WTC11 (cell line): ENCODE results near the gene KRTAP4-16. TPM values are rescaled to one million over a fixed set of nuclear protein-coding genes. Genes with fewer than 3 reads are reported as not detected.

Experiments
- ATAC-seq: fragments of 200-7000 bp; cut with Tn5 transposase; 2 replicates; pipeline ENCODE4 v1.10.0; 2021; ENCODE audit warnings: mild to moderate bottlenecking, moderate library complexity
- CTCF ChIA-PET: fragments of 300-600 bp; sonication (Branson Sonifier 250); formaldehyde crosslinking; loops from one replicate; lab custom pipeline; 2021; ENCODE audit warnings: antibody characterized with exemption; lab: Charles Lee
- POLR2A ChIA-PET: fragments of 350-600 bp; sonication (Branson Sonifier 250); formaldehyde crosslinking; loops from one replicate; lab custom pipeline; 2021; ENCODE audit warnings: antibody characterized with exemption; lab: Charles Lee
- DNase-seq: peaks from one replicate; pipeline ENCODE4 v3.0.0; 2021; ENCODE audit warnings: low spot score
- H3K27ac Mint-ChIP-seq: 2 replicates; pipeline ENCODE4 v1.8.0; 2021; ENCODE audit warnings: mixed read lengths
- H3K27me3 Mint-ChIP-seq: 2 replicates; pipeline ENCODE4 v1.8.0; 2021; ENCODE audit warnings: low read depth, mild to moderate bottlenecking, moderate library complexity, mixed read lengths
- H3K36me3 Mint-ChIP-seq: 2 replicates; pipeline ENCODE4 v1.8.0; 2021; ENCODE audit warnings: mixed read lengths
- H3K4me1 Mint-ChIP-seq: 2 replicates; pipeline ENCODE4 v1.8.0; 2022; ENCODE audit warnings: mixed read lengths
- H3K4me3 Mint-ChIP-seq: 2 replicates; pipeline ENCODE4 v1.8.0; 2021; ENCODE audit warnings: mild to moderate bottlenecking, moderate library complexity, mixed read lengths
- H3K9me3 Mint-ChIP-seq: 2 replicates; pipeline ENCODE4 v1.8.0; 2021; ENCODE audit warnings: mixed read lengths
- AR ChIP-seq: fragments of 250-450 bp; sonication (Bioruptor Pico); IDR thresholded peaks from 2 replicates; pipeline ENCODE4 v1.9.0; 2021; ENCODE audit warnings: mild to moderate bottlenecking
- ARID4B ChIP-seq: sonication (generic); formaldehyde crosslinking; IDR thresholded peaks from 2 replicates; pipeline ENCODE4 v1.8.0; 2023; ENCODE audit warnings: missing genetic modification reagents, mild to moderate bottlenecking, borderline replicate concordance
- FOXJ3 ChIP-seq: sonication (generic); formaldehyde crosslinking; IDR thresholded peaks from 2 replicates; pipeline ENCODE4 v1.9.0; 2021; ENCODE audit warnings: missing genetic modification reagents, mild to moderate bottlenecking, borderline replicate concordance
- FOXP1 ChIP-seq: sonication (generic); formaldehyde crosslinking; IDR thresholded peaks from 2 replicates; pipeline ENCODE4 v1.8.0; 2022; ENCODE audit warnings: missing genetic modification reagents, mild to moderate bottlenecking, moderate library complexity, borderline replicate concordance
- GRHL2 ChIP-seq: fragments of 250-450 bp; sonication (Bioruptor Pico); IDR thresholded peaks from 2 replicates; pipeline ENCODE4 v1.8.0; 2022; ENCODE audit warnings: mild to moderate bottlenecking, moderate library complexity; ENCODE audit not compliant: insufficient replicate concordance, severe bottlenecking
- HMGA2 ChIP-seq: fragments of 250-450 bp; sonication (Bioruptor Pico); IDR thresholded peaks from 2 replicates; pipeline ENCODE4 v1.4.0; 2021; ENCODE audit warnings: mild to moderate bottlenecking, moderate library complexity
- IRF1 ChIP-seq: sonication (generic); formaldehyde crosslinking; IDR thresholded peaks from 2 replicates; pipeline ENCODE4 v1.8.0; 2023; ENCODE audit warnings: missing genetic modification reagents
- JAZF1 ChIP-seq: fragments of 250-450 bp; sonication (Bioruptor Pico); IDR thresholded peaks from 2 replicates; pipeline ENCODE4 v1.9.0; 2021; ENCODE audit warnings: moderate library complexity, mild to moderate bottlenecking, inconsistent platforms
- JUN ChIP-seq: sonication (generic); formaldehyde crosslinking; IDR thresholded peaks from 2 replicates; pipeline ENCODE4 v1.8.0; 2023; ENCODE audit warnings: mild to moderate bottlenecking, missing genetic modification reagents
- KAT7 ChIP-seq: sonication (generic); formaldehyde crosslinking; IDR thresholded peaks from 2 replicates; pipeline ENCODE4 v1.8.1; 2023; ENCODE audit warnings: missing genetic modification reagents, mild to moderate bottlenecking, borderline replicate concordance
- MLX ChIP-seq: sonication (generic); formaldehyde crosslinking; IDR thresholded peaks from 2 replicates; pipeline ENCODE4 v1.8.1; 2023; ENCODE audit warnings: mild to moderate bottlenecking, missing genetic modification reagents, moderate library complexity
- OVOL2 ChIP-seq: fragments of 250-450 bp; sonication (Bioruptor Pico); IDR thresholded peaks from 2 replicates; pipeline ENCODE4 v1.9.0; 2021; ENCODE audit warnings: mild to moderate bottlenecking, borderline replicate concordance
- PRDM15 ChIP-seq: sonication (generic); formaldehyde crosslinking; IDR thresholded peaks from 2 replicates; pipeline ENCODE4 v1.8.0; 2022; ENCODE audit warnings: missing genetic modification reagents
- RORB ChIP-seq: fragments of 250-450 bp; sonication (Bioruptor Pico); IDR thresholded peaks from 2 replicates; pipeline ENCODE4 v1.9.0; 2021; ENCODE audit warnings: mild to moderate bottlenecking
- TEAD1 ChIP-seq: sonication (generic); formaldehyde crosslinking; IDR thresholded peaks from 2 replicates; pipeline ENCODE4 v1.8.0; 2022; ENCODE audit warnings: mild to moderate bottlenecking, missing genetic modification reagents
- TEAD4 ChIP-seq: sonication (generic); formaldehyde crosslinking; IDR thresholded peaks from 2 replicates; pipeline ENCODE4 v1.8.0; 2022; ENCODE audit warnings: mild to moderate bottlenecking, missing genetic modification reagents
- USF1 ChIP-seq: sonication (generic); formaldehyde crosslinking; IDR thresholded peaks from 2 replicates; pipeline ENCODE4 v1.8.0; 2022; ENCODE audit warnings: mild to moderate bottlenecking, missing genetic modification reagents
- ZNF138 ChIP-seq: sonication (generic); formaldehyde crosslinking; conservative IDR thresholded peaks from 2 replicates; pipeline ENCODE4 v1.8.1; 2022; ENCODE audit warnings: mild to moderate bottlenecking, moderate library complexity, missing genetic modification reagents
- ZNF232 ChIP-seq: sonication (generic); formaldehyde crosslinking; IDR thresholded peaks from 2 replicates; pipeline ENCODE4 v1.8.0; 2022; ENCODE audit warnings: mild to moderate bottlenecking, missing genetic modification reagents
- total RNA-seq: library from RNA; stranded (reverse); gene quantifications from 3 replicates; pipeline ENCODE4 v1.2.3, GENCODE V29; 2021

The KRTAP4-16 gene
- total RNA-seq, 1 experiment from 2014 or later = not detected

GRCh38 chr17:41071606-41072360 is 30.2 kb downstream of the KRTAP4-16 start (continued):
- TF ChIP-seq GRHL2 (CRISPR knock-in tag) (no peak), IRF1 (no peak), JAZF1 (CRISPR knock-in tag) (no peak), FOXJ3 (no peak), PRDM15 (CRISPR knock-in tag) (no peak)

GRCh38 chr17:41069031-41069430 is 33.0 kb downstream of the KRTAP4-16 start:
- Mint-ChIP-seq H3K36me3 (no peaks in the 10 kb centered on the region), H3K4me1 (peaks cover 4% of the 10 kb centered on the region; the same call in 1 of the 2 replicates), H3K27ac (no peak overlapping the region)
- TF ChIP-seq USF1 (CRISPR knock-in tag) = no peak
- no peak for TF ChIP-seq MLX (CRISPR knock-in tag)
- TF ChIP-seq TEAD4 (CRISPR knock-in tag) = no peak
- TF ChIP-seq TEAD1 (CRISPR knock-in tag) = no peak
- TF ChIP-seq ZNF138 (CRISPR knock-in tag) = no peak
- no peak for TF ChIP-seq AR
- no peak for TF ChIP-seq JUN (CRISPR knock-in tag)
- no peak for TF ChIP-seq RORB (CRISPR knock-in tag)
- no peak for TF ChIP-seq HMGA2 (CRISPR knock-in tag)
- no peak for TF ChIP-seq ZNF232 (CRISPR knock-in tag)
- no peak for TF ChIP-seq KAT7
- no peak for TF ChIP-seq IRF1
- no peak for TF ChIP-seq FOXP1 (CRISPR knock-in tag)
- no peak for TF ChIP-seq ARID4B
- no peak for TF ChIP-seq OVOL2 (CRISPR knock-in tag)
- TF ChIP-seq, all 79 proteins: peak for 0
- DNase-seq (no peak), ATAC-seq (no peak)
- no peaks in the 10 kb centered on the region for H3K27me3 Mint-ChIP-seq
- H3K9me3 Mint-ChIP-seq = no peaks in the 10 kb centered on the region
- POLR2A ChIA-PET = no interaction called here
- CTCF ChIA-PET = no interaction called here
- no peak overlapping the region for H3K4me3 Mint-ChIP-seq
